ENCODE results near the gene PDCD11. TPM values are rescaled to one million over a fixed set of nuclear protein-coding genes. Genes with fewer than 3 reads are reported as not detected.

The PDCD11 gene
- total RNA-seq, 1 experiment from 2014 or later = 106 TPM

DNA sequence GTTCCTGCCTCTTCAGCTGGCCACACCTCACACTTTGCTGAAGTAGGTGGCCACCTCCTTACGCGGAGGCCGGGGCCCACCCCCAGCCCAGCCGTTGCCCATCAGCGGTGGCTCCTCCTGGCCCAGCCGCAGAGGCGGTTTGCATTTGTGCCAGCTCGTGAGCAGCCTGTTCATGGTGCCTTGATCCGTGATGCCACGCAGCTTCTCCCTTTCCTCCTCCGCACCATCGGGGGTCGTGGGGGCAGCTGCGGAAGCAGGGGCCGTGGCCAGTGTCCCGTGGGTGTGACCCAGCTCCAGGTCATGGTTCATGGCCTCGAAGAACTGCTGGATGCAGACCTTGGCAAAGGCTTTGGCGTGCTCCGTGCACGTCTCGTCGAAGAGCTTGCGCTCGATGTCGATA lies 58.8 kb downstream of the PDCD11 start:
- H3K79me2 ChIP-seq (ENCODE audit: insufficient read depth, low read length) = peaks cover 2% of the 10 kb centered on the region; the same call in 1 of the 2 replicates
- intact Hi-C loops (cut with micrococcal nuclease) = no loop called here
- RAD21 ChIA-PET (ENCODE audit: low non-redundant PET in 1 of 2, low total read pairs in 2 of 2, uncharacterized antibody in 2 of 2, unreplicated experiment in 2 of 2) = no interaction called here
- H3K27me3 ChIP-seq (ENCODE audit: insufficient read depth, low read length) = no peaks in the 10 kb centered on the region
- no peaks in the 10 kb centered on the region for H3K9me2 ChIP-seq (ENCODE audit: insufficient read depth)
- no peak overlapping the region for H2AFZ ChIP-seq (ENCODE audit: low read depth, low read length, poor library complexity, severe bottlenecking)
- no peaks in the 10 kb centered on the region for H3K36me3 ChIP-seq (ENCODE audit: control insufficient read depth in 1 of 2, insufficient read depth in 2 of 2, low read length in 2 of 2)
- no peak overlapping the region for H3K4me3 ChIP-seq (replicated peaks in 1 of 2; ENCODE audit: low read depth in 1 of 2, low read length in 2 of 2)
- ATAC-seq (no peak), DNase-seq (ENCODE audit: low read depth, low spot score) (no peak)
- H3K4me1 ChIP-seq (ENCODE audit: control insufficient read depth in 1 of 2, insufficient read depth in 2 of 2, low read length in 2 of 2) = peaks cover 9 to 36% of the 10 kb centered on the region in 2 experiments; a peak in 3 of 4 replicates
- H3K27ac ChIP-seq (ENCODE audit: low read depth, low read length) = no peak overlapping the region
- BruUV-seq (replicated peaks) = no TSS peak
- TF ChIP-seq, protein P1, sequence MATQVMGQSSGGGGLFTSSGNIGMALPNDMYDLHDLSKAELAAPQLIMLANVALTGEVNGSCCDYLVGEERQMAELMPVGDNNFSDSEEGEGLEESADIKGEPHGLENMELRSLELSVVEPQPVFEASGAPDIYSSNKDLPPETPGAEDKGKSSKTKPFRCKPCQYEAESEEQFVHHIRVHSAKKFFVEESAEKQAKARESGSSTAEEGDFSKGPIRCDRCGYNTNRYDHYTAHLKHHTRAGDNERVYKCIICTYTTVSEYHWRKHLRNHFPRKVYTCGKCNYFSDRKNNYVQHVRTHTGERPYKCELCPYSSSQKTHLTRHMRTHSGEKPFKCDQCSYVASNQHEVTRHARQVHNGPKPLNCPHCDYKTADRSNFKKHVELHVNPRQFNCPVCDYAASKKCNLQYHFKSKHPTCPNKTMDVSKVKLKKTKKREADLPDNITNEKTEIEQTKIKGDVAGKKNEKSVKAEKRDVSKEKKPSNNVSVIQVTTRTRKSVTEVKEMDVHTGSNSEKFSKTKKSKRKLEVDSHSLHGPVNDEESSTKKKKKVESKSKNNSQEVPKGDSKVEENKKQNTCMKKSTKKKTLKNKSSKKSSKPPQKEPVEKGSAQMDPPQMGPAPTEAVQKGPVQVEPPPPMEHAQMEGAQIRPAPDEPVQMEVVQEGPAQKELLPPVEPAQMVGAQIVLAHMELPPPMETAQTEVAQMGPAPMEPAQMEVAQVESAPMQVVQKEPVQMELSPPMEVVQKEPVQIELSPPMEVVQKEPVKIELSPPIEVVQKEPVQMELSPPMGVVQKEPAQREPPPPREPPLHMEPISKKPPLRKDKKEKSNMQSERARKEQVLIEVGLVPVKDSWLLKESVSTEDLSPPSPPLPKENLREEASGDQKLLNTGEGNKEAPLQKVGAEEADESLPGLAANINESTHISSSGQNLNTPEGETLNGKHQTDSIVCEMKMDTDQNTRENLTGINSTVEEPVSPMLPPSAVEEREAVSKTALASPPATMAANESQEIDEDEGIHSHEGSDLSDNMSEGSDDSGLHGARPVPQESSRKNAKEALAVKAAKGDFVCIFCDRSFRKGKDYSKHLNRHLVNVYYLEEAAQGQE (IDR thresholded peaks at IDR 0.05; ENCODE audit: low read depth) = no peak
- TF ChIP-seq ZNF274 (IDR thresholded peaks at IDR 0.05; ENCODE audit: low read depth, low read length) = no peak
- H3K4me2 ChIP-seq (ENCODE audit: low read length) = no peak overlapping the region
- H3K9ac ChIP-seq (ENCODE audit: low read length) = no peak overlapping the region
- CTCF ChIA-PET = no interaction called here
- no peaks in the 10 kb centered on the region for H3K9me3 ChIP-seq (ENCODE audit: control insufficient read depth in 1 of 2, insufficient read depth in 1 of 2, low read depth in 1 of 2, low read length in 2 of 2)
- no peaks in the 10 kb centered on the region for H4K20me1 ChIP-seq (ENCODE audit: insufficient read depth)
- POLR2A ChIA-PET = no interaction called here

DNA sequence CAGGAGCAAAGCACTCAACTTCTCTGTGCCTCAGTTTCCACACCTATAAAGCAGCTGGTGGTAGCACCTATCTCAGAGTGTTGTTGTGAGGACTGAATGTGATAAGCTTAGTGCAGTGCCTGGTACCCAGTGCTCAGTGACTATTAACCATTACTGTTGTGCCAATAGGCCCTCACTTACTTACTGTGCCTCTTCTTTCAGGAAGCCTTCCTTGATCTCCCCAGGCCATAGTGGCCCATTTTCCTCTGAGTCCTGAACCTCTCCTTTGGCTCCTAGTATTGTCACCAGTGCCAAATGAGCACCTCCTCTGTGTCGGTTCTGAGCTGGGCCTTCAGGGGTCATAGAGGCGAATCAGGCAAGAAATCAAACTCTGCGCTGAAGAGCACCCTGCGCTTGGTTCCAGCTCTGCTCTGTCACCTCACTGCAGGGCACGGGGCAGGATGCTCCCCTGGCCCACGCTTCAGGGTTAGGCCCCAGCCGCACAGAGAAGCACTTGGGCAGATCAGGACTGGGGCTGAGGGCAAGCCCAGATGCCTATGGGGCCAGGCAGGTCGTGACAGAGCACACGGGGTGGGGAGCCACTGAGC lies 59.7 kb downstream of the PDCD11 start:
- Histone ChIP-seq H3K79me2 (ENCODE audit: insufficient read depth, low read length) (no peaks in the 10 kb centered on the region; the same call in 1 of the 2 replicates), H3K9ac (ENCODE audit: low read length) (no peak overlapping the region), H3K4me1 (ENCODE audit: control insufficient read depth in 1 of 2, insufficient read depth in 2 of 2, low read length in 2 of 2) (peaks cover 3 to 27% of the 10 kb centered on the region in 2 experiments; a peak in 3 of 4 replicates), H3K9me3 (ENCODE audit: control insufficient read depth in 1 of 2, insufficient read depth in 1 of 2, low read depth in 1 of 2, low read length in 2 of 2) (no peaks in the 10 kb centered on the region), H4K20me1 (ENCODE audit: insufficient read depth) (no peaks in the 10 kb centered on the region), H3K4me3 (replicated peaks in 1 of 2; ENCODE audit: low read depth in 1 of 2, low read length in 2 of 2) (no peak overlapping the region), H2AFZ (ENCODE audit: low read depth, low read length, poor library complexity, severe bottlenecking) (no peak overlapping the region), H3K27me3 (ENCODE audit: insufficient read depth, low read length) (no peaks in the 10 kb centered on the region), H3K4me2 (ENCODE audit: low read length) (no peak overlapping the region), H3K9me2 (ENCODE audit: insufficient read depth) (no peaks in the 10 kb centered on the region), H3K27ac (ENCODE audit: low read depth, low read length) (no peak overlapping the region), H3K36me3 (ENCODE audit: control insufficient read depth in 1 of 2, insufficient read depth in 2 of 2, low read length in 2 of 2) (no peaks in the 10 kb centered on the region)
- no peak for ATAC-seq
- no peak for DNase-seq (ENCODE audit: low read depth, low spot score)
- RAD21 ChIA-PET (ENCODE audit: low non-redundant PET in 1 of 2, low total read pairs in 2 of 2, uncharacterized antibody in 2 of 2, unreplicated experiment in 2 of 2) = no interaction called here
- POLR2A ChIA-PET = no interaction called here
- intact Hi-C loops (cut with micrococcal nuclease) = no loop called here
- CTCF ChIA-PET = no interaction called here
- no TSS peak for BruUV-seq (replicated peaks)
- TF ChIP-seq POLR2AphosphoS5 (IDR thresholded peaks at IDR 0.05; ENCODE audit: low read depth, low read length) (no peak), TCF7L2 (IDR thresholded peaks at IDR 0.05; ENCODE audit: borderline replicate concordance, extremely low read depth, insufficient read depth, insufficient read length) (no peak), EZH2phosphoT487 (IDR thresholded peaks at IDR 0.05; ENCODE audit: borderline replicate concordance) (no peak)
